ENCODE measurements around the gene FMOD.

DNA sequence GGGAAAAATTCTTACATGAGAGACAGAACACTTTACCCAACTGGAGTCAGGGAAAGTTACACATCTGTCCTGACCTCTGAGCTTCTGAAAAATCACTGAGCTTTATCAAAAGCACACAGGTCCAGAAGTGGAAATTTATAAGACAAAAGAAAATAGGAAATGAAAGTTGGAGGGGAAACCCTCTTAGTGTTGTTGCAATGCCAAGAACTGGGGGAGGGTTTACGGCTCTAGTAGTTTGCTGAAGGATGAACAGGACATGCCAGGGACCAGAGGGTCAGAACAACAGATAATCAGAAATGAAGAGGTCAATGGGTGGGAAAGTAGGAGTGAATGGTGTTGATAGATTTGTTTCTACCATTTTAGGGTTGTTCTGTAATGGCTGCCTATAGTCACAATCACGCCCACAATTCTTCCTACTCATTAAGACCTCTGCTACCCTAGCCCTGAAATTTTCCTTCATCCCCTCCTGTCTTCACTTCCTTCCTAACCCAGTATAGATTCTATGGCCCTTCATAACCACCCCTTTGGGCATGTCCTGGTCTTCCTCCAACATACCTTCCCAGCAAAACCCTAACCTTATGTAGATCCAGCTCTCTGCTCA, 30.3 kb upstream of the FMOD start:
- TF ChIP-seq, protein P1, sequence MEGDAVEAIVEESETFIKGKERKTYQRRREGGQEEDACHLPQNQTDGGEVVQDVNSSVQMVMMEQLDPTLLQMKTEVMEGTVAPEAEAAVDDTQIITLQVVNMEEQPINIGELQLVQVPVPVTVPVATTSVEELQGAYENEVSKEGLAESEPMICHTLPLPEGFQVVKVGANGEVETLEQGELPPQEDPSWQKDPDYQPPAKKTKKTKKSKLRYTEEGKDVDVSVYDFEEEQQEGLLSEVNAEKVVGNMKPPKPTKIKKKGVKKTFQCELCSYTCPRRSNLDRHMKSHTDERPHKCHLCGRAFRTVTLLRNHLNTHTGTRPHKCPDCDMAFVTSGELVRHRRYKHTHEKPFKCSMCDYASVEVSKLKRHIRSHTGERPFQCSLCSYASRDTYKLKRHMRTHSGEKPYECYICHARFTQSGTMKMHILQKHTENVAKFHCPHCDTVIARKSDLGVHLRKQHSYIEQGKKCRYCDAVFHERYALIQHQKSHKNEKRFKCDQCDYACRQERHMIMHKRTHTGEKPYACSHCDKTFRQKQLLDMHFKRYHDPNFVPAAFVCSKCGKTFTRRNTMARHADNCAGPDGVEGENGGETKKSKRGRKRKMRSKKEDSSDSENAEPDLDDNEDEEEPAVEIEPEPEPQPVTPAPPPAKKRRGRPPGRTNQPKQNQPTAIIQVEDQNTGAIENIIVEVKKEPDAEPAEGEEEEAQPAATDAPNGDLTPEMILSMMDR (IDR thresholded peaks at IDR 0.05) = no peak
- TF ChIP-seq EZH2 (IDR thresholded peaks at IDR 0.05) = no peak

Data from neural progenitor cell (in vitro differentiated cells).